ENCODE data around the gene NARF.

NARF gene

DNA sequence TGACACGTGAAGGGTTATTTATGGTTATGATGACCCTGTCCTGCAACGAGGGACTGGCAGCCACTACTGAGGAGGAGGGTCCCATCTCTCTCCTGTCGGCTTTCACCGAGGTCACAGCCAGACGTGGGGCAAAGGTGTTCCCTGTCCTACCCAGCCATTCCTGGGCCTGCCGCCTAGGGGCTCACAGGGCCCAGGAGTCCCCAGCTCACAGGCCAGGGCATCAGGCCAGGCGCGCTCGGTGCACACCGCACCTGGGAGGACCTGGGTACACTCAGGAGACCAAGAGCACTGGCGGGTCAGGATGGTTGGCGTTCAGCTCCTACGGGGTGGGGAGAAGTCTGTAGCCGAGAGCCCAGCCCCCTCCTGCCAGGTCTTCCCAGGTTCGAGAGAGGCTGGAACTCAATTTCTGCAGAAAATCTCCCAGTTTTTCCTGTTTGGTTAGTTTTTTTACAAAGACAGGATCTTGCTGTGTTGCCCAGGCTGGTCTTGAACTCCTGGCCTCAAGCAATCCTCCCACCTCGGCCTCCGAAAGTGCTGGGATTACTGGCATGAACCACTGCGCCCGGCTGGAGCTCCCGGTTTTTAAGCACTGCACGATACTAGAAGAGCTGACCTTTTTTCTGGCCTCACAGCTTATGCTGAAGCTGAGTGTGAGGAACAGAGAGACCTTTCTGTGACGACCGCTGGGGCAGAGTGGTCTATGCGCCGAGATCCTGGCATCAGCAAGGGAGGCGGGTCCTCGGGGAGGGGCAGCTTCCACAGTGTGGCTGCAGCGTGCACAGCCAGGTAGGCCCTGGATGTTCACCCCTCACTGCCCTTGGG is 15.7 kb upstream of the NARF start:
- DNase-seq (ENCODE audit: low read depth), result no peak
- TF ChIP-seq CTCF (IDR thresholded peaks at IDR 0.05; ENCODE audit: low read depth, low read length, missing control alignments), result no peak
- H3K4me3 ChIP-seq (ENCODE audit: low read depth, low read length), result no peak overlapping the region

GRCh38 chr17:82443465-82444283 is 14.9 kb upstream of the NARF start:
- no peak for DNase-seq (ENCODE audit: low read depth)
- no peak overlapping the region for H3K4me3 ChIP-seq (ENCODE audit: low read depth, low read length)
- no peak for TF ChIP-seq CTCF (IDR thresholded peaks at IDR 0.05; ENCODE audit: low read depth, low read length, missing control alignments)

GRCh38 chr17:82444284-82444893 is 14.2 kb upstream of the NARF start:
- TF ChIP-seq CTCF (IDR thresholded peaks at IDR 0.05; ENCODE audit: low read depth, low read length, missing control alignments), result no peak
- no peak for DNase-seq (ENCODE audit: low read depth)
- no peak overlapping the region for H3K4me3 ChIP-seq (ENCODE audit: low read depth, low read length)

DNA sequence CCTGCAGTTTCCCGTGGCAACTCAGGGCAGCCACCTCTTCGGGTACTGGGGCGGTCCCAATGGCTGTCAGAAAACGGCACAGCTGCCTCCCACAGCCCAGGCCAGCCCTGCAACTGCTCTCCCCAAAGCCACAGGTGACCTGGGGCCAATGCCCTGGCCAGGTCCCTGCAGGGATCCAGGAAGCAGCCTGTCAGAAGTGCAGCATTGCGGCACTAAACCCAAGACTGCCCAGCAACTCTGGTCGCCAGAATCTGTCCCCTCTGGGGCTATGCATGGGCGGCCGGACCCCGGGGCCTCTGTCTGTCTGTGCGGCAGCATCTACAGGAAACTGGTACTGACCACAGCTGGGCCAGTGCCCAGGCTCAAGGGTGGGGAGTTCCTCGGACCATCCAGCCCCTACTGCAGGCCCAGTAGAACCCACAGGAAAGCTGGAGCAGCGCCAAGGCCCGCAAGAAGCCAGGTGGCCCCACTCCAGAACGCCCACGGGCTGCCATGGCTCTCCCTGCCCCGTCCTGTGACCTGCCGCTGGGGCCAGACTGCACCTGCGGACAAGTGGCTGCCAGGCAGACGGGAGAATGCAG is 13.5 kb upstream of the NARF start:
- no peak for TF ChIP-seq CTCF (IDR thresholded peaks at IDR 0.05; ENCODE audit: low read depth, low read length, missing control alignments)
- H3K4me3 ChIP-seq (ENCODE audit: low read depth, low read length), result no peak overlapping the region
- no peak for DNase-seq (ENCODE audit: low read depth)

DNA sequence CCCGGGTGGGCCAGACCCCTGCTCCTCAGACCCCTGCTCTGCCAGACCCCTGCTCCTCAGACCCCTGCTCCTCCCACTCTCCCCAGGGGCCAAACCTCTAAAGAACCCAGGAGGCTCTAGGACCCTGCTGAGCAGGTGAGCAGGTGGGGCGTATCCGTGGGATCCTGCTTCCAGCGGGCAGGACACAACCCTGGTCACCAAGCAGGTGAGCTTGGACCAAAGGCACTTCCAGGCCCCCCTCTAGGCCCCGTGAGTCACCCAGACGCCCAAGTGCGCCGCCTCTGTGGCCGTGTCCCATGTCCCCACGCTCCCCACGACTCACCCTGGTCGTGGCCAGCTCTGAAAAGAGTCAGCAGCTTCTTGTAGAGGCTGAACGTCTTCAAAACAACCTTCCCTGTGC is 13.0 kb upstream of the NARF start:
- TF ChIP-seq CTCF (IDR thresholded peaks at IDR 0.05; ENCODE audit: low read depth, low read length, missing control alignments), result no peak
- H3K4me3 ChIP-seq (ENCODE audit: low read depth, low read length), result no peak overlapping the region
- no peak for DNase-seq (ENCODE audit: low read depth)

- no peak for TF ChIP-seq CTCF (IDR thresholded peaks at IDR 0.05; ENCODE audit: low read depth, low read length, missing control alignments)
- no peak for DNase-seq (ENCODE audit: low read depth)
- no peak overlapping the region for H3K4me3 ChIP-seq (ENCODE audit: low read depth, low read length)
Measured at GRCh38 chr17:82446124-82446523, 12.4 kb upstream of the NARF start.
